Nephron (organoid): Measurements from ENCODE around the gene POTEF.
"Not testable (repeated sequence)": the region's sequence is repeated elsewhere in the genome, so short reads cannot be mapped to it uniquely, and the experiment has no call there.

Experiments used
- H3K27ac Mint-ChIP-seq, 3 experiments: 2 replicates each; pipeline ENCODE4 v1.8.0; 2020; ENCODE audit warnings: mixed read lengths in 3 of 3, mild to moderate bottlenecking in 2 of 3, moderate library complexity in 1 of 3
- H3K27me3 Mint-ChIP-seq: 2 replicates; pipeline ENCODE4 v1.8.0; 2021; ENCODE audit warnings: low read depth, mild to moderate bottlenecking, moderate library complexity, mixed read lengths
- H3K36me3 Mint-ChIP-seq: 2 replicates; pipeline ENCODE4 v1.8.0; 2020; ENCODE audit warnings: low read depth, mixed read lengths
- H3K4me1 Mint-ChIP-seq: 2 replicates; pipeline ENCODE4 v1.8.0; 2020; ENCODE audit warnings: mixed read lengths
- H3K4me3 Mint-ChIP-seq, 3 experiments: 2 replicates each; pipeline ENCODE4 v1.8.0; 2020; ENCODE audit warnings: mild to moderate bottlenecking in 3 of 3, mixed read lengths in 3 of 3, moderate library complexity in 2 of 3
- H3K9me3 Mint-ChIP-seq: 2 replicates; pipeline ENCODE4 v1.8.0; 2020; ENCODE audit warnings: mixed read lengths
- CTCF ChIP-seq, 3 experiments: fragments of 200-600 bp; sonication (generic); IDR thresholded peaks; one replicate each; pipeline ENCODE4 v1.5.0; 2021; ENCODE audit warnings: antibody characterized with exemption in 3 of 3; ENCODE audit not compliant: unreplicated experiment in 3 of 3

Gene POTEF

GRCh38 chr2:130160131-130160530 lies 31.1 kb upstream of the POTEF start:
- no peaks in the 10 kb centered on the region for H3K27me3 Mint-ChIP-seq
- H3K27ac Mint-ChIP-seq, result peak overlapping the region in 2 of 3 experiments; percentile 44 to 69
- H3K36me3 Mint-ChIP-seq, result peaks cover 18% of the 10 kb centered on the region
- no peak overlapping the region for H3K4me3 Mint-ChIP-seq
- no peak for TF ChIP-seq CTCF (IDR thresholded peaks at IDR 0.05; ENCODE audit: unreplicated experiment in 3 of 3)
- H3K4me1 Mint-ChIP-seq, result no peaks in the 10 kb centered on the region
- H3K9me3 Mint-ChIP-seq, result no peaks in the 10 kb centered on the region

- H3K27ac Mint-ChIP-seq, H3K4me1 Mint-ChIP-seq, H3K4me3 Mint-ChIP-seq, H3K27me3 Mint-ChIP-seq, H3K9me3 Mint-ChIP-seq: not testable (repeated sequence)
- H3K36me3 Mint-ChIP-seq, result peaks cover 13% of the 10 kb centered on the region
Measured at GRCh38 chr2:130159376-130159775, 30.4 kb upstream of the POTEF start.

- Mint-ChIP-seq H3K4me1 (no peaks in the 10 kb centered on the region), H3K36me3 (peaks cover 13% of the 10 kb centered on the region), H3K9me3 (no peaks in the 10 kb centered on the region), H3K4me3 (no peak overlapping the region), H3K27ac (no peak overlapping the region), H3K27me3 (no peaks in the 10 kb centered on the region)
- no peak for TF ChIP-seq CTCF (IDR thresholded peaks at IDR 0.05; ENCODE audit: unreplicated experiment in 3 of 3)
Measured at GRCh38 chr2:130158631-130159030, 29.6 kb upstream of the POTEF start.

GRCh38 chr2:130157825-130158514 lies 28.9 kb upstream of the POTEF start:
- H3K9me3 Mint-ChIP-seq, H3K4me3 Mint-ChIP-seq, H3K27ac Mint-ChIP-seq, H3K27me3 Mint-ChIP-seq, H3K4me1 Mint-ChIP-seq: not testable (repeated sequence)
- H3K36me3 Mint-ChIP-seq, result peaks cover 16% of the 10 kb centered on the region

GRCh38 chr2:130157354-130157753 lies 28.3 kb upstream of the POTEF start:
- not testable (repeated sequence) for H3K4me1 Mint-ChIP-seq, H3K9me3 Mint-ChIP-seq, H3K4me3 Mint-ChIP-seq, H3K27ac Mint-ChIP-seq, H3K27me3 Mint-ChIP-seq
- H3K36me3 Mint-ChIP-seq, result peaks cover 17% of the 10 kb centered on the region

- no peak for TF ChIP-seq CTCF (IDR thresholded peaks at IDR 0.05; ENCODE audit: unreplicated experiment in 3 of 3)
- no peak overlapping the region for H3K27ac Mint-ChIP-seq
- no peaks in the 10 kb centered on the region for H3K4me1 Mint-ChIP-seq
- H3K36me3 Mint-ChIP-seq, result peaks cover 17% of the 10 kb centered on the region
- no peak overlapping the region for H3K4me3 Mint-ChIP-seq
- H3K9me3 Mint-ChIP-seq, result no peaks in the 10 kb centered on the region
- H3K27me3 Mint-ChIP-seq, result no peaks in the 10 kb centered on the region
Measured at GRCh38 chr2:130156624-130157004, 27.6 kb upstream of the POTEF start.

- H3K4me3 Mint-ChIP-seq, H3K9me3 Mint-ChIP-seq, H3K27ac Mint-ChIP-seq, H3K27me3 Mint-ChIP-seq, H3K4me1 Mint-ChIP-seq: not testable (repeated sequence)
- peaks cover 15% of the 10 kb centered on the region for H3K36me3 Mint-ChIP-seq
- TF ChIP-seq CTCF (IDR thresholded peaks at IDR 0.05; ENCODE audit: unreplicated experiment in 3 of 3), result peak; percentile 47 to 49 (median 49)
Measured at GRCh38 chr2:130155956-130156623, 27.1 kb upstream of the POTEF start.
